H1 (cell line): Measurements from ENCODE around the gene HK1. TPM values are rescaled to one million over a fixed set of nuclear protein-coding genes. Genes with fewer than 3 reads are reported as not detected.

ENCODE experiments used
- CTCF ChIA-PET: fragments of 300-600 bp; sonication (Branson Sonifier 250); formaldehyde crosslinking; loops from one replicate; lab custom pipeline; 2021; ENCODE audit not compliant: partially characterized antibody; lab: Charles Lee
- POLR2A ChIA-PET: fragments of 300-600 bp; sonication (Branson Sonifier 250); formaldehyde crosslinking; loops from one replicate; lab custom pipeline; 2021; ENCODE audit warnings: inconsistent platforms; ENCODE audit not compliant: partially characterized antibody; lab: Charles Lee
- DNase-seq, 2 experiments: peaks; one replicate each; pipeline versions ENCODE4 v3.0.0 to v3.0.0-alpha.2; 2010 to 2022; ENCODE audit warnings: low spot score in 2 of 2, low read depth in 1 of 2, mixed read lengths in 1 of 2
- FAIRE-seq: peaks from 2 replicates; lab custom pipeline; 2011; peaks lifted over from hg19 to GRCh38; lab: Jason Lieb, UNC
- H2AFZ ChIP-seq: 2 replicates; pipeline ENCODE4 v1.8.1; 2012; ENCODE audit warnings: low read length, inconsistent platforms
- H2AK5ac ChIP-seq: 2 replicates; pipeline ENCODE4 v1.6.1; 2013; ENCODE audit warnings: low read depth, low read length
- H2BK120ac ChIP-seq: replicated peaks from 2 replicates; pipeline ENCODE3; 2013; ENCODE audit warnings: low read depth, low read length, inconsistent platforms
- H2BK12ac ChIP-seq: 2 replicates; pipeline ENCODE4 v1.6.1; 2013; ENCODE audit warnings: low read depth, low read length
- H2BK15ac ChIP-seq: 2 replicates; pipeline ENCODE4 v1.6.1; 2013; ENCODE audit warnings: low read length
- H2BK20ac ChIP-seq: 2 replicates; pipeline ENCODE4 v1.6.1; 2013; ENCODE audit warnings: low read length
- H2BK5ac ChIP-seq: 2 replicates; pipeline ENCODE4 v1.6.1; 2013; ENCODE audit warnings: low read depth, low read length
- H3K14ac ChIP-seq: 2 replicates; pipeline ENCODE4 v1.6.1; 2013; ENCODE audit warnings: inconsistent platforms; ENCODE audit not compliant: insufficient read length
- H3K18ac ChIP-seq: 2 replicates; pipeline ENCODE4 v1.6.1; 2013; ENCODE audit warnings: low read length; ENCODE audit errors: extremely low read depth
- H3K23ac ChIP-seq: 2 replicates; pipeline ENCODE4 v1.6.1; 2013; ENCODE audit warnings: inconsistent platforms; ENCODE audit not compliant: insufficient read length
- H3K23me2 ChIP-seq: 2 replicates; pipeline ENCODE4 v1.6.1; 2013; ENCODE audit warnings: low read depth, low read length
- H3K27ac ChIP-seq: 2 replicates; pipeline ENCODE4 v1.6.1; 2011; ENCODE audit warnings: low read depth, low read length, inconsistent platforms
- H3K27me3 ChIP-seq, 4 experiments: replicated peaks in 1 of 4; 1 replicate in 1 of 4; 2 replicates in 3 of 4; pipeline versions ENCODE4 v1.6.1 to v1.8.1; 2011 to 2013; ENCODE audit warnings: low read length in 3 of 4, mild to moderate bottlenecking in 3 of 4, inconsistent platforms in 2 of 4, mixed read lengths in 2 of 4, moderate library complexity in 1 of 4; ENCODE audit not compliant: control insufficient read depth in 3 of 4, insufficient read depth in 3 of 4; ENCODE audit errors: extremely low read depth in 1 of 4
- H3K36me3 ChIP-seq, 4 experiments: 2 replicates each; pipeline versions ENCODE4 v1.6.1 to v1.8.1; 2011 to 2013; ENCODE audit warnings: mild to moderate bottlenecking in 4 of 4, low read length in 3 of 4, moderate library complexity in 2 of 4, control low read depth in 1 of 4, inconsistent platforms in 1 of 4; ENCODE audit not compliant: insufficient read depth in 4 of 4, control insufficient read depth in 2 of 4
- H3K4ac ChIP-seq: replicated peaks from 2 replicates; pipeline ENCODE3; 2013; ENCODE audit warnings: low read length, low read depth, mixed read lengths, inconsistent platforms; ENCODE audit not compliant: insufficient read length
- H3K4me1 ChIP-seq, 4 experiments: replicated peaks in 1 of 4; 1 replicate in 1 of 4; 2 replicates in 3 of 4; pipeline versions ENCODE4 v1.6.1 to v1.8.1; 2011 to 2013; ENCODE audit warnings: low read length in 3 of 4, inconsistent platforms in 2 of 4, mixed read lengths in 1 of 4; ENCODE audit not compliant: insufficient read depth in 4 of 4, control insufficient read depth in 3 of 4
- H3K4me2 ChIP-seq, 2 experiments: 2 replicates each; pipeline versions ENCODE4 v1.6.1 to v1.8.1; 2011 to 2013; ENCODE audit warnings: low read depth in 2 of 2, low read length in 2 of 2, control low read depth in 1 of 2, inconsistent platforms in 1 of 2, mild to moderate bottlenecking in 1 of 2; ENCODE audit not compliant: insufficient read depth in 1 of 2
- H3K4me3 ChIP-seq, 4 experiments: fragments of 200-600, 300-600 bp in 1 of 4; sonication (generic), shearing (Covaris generic), sonication (Bioruptor Twin) in 1 of 4; 2 replicates each; pipeline versions ENCODE4 v1.5.1 to v1.8.1; 2011 to 2016; ENCODE audit warnings: low read length in 4 of 4, low read depth in 3 of 4, control low read depth in 2 of 4, inconsistent platforms in 2 of 4, mild to moderate bottlenecking in 2 of 4, mixed read lengths in 1 of 4, moderate library complexity in 1 of 4; ENCODE audit not compliant: insufficient read depth in 2 of 4; ENCODE audit errors: extremely low read depth in 1 of 4
- H3K56ac ChIP-seq: replicated peaks from 2 replicates; pipeline ENCODE3; 2013; ENCODE audit warnings: low read depth, mild to moderate bottlenecking, mixed read lengths, low read length, inconsistent platforms; ENCODE audit not compliant: insufficient read length
- H3K79me1 ChIP-seq: 2 replicates; pipeline ENCODE4 v1.6.1; 2013; ENCODE audit warnings: low read depth, low read length, control low read depth
- H3K79me2 ChIP-seq, 2 experiments: 2 replicates each; pipeline versions ENCODE4 v1.6.1 to v1.8.1; 2012 to 2013; ENCODE audit warnings: low read length in 2 of 2, mild to moderate bottlenecking in 2 of 2, inconsistent platforms in 1 of 2; ENCODE audit not compliant: insufficient read depth in 2 of 2, control insufficient read depth in 1 of 2
- H3K9ac ChIP-seq, 4 experiments: replicated peaks in 1 of 4; 1 replicate in 1 of 4; 2 replicates in 3 of 4; pipeline versions ENCODE4 v1.6.1 to v1.8.1; 2011 to 2013; ENCODE audit warnings: low read depth in 3 of 4, low read length in 3 of 4, control low read depth in 2 of 4, mild to moderate bottlenecking in 2 of 4, moderate library complexity in 2 of 4, inconsistent platforms in 1 of 4; ENCODE audit errors: extremely low read depth in 1 of 4
- H3K9me3 ChIP-seq, 2 experiments: 2 replicates each; pipeline versions ENCODE4 v1.6.1 to v1.8.1; 2012 to 2013; ENCODE audit warnings: mild to moderate bottlenecking in 2 of 2, moderate library complexity in 2 of 2, control low read depth in 1 of 2, inconsistent platforms in 1 of 2, low read depth in 1 of 2, low read length in 1 of 2, mixed read lengths in 1 of 2; ENCODE audit not compliant: insufficient read depth in 2 of 2
- H4K20me1 ChIP-seq, 2 experiments: replicated peaks in 1 of 2; 2 replicates each; pipeline versions ENCODE3 to v1.8.1; 2011 to 2013; ENCODE audit warnings: inconsistent platforms in 2 of 2, low read length in 2 of 2, mild to moderate bottlenecking in 1 of 2; ENCODE audit not compliant: insufficient read depth in 2 of 2, control insufficient read depth in 1 of 2
- H4K5ac ChIP-seq: 2 replicates; pipeline ENCODE4 v1.6.1; 2013; ENCODE audit warnings: low read length, low read depth, mixed read lengths, inconsistent platforms; ENCODE audit not compliant: insufficient read length
- H4K8ac ChIP-seq: 2 replicates; pipeline ENCODE4 v1.8.0; 2013; ENCODE audit warnings: mild to moderate bottlenecking, moderate library complexity, low read length, inconsistent platforms; ENCODE audit not compliant: insufficient read depth; ENCODE audit errors: extremely low read depth
- H4K91ac ChIP-seq: replicated peaks from 2 replicates; pipeline ENCODE3; 2013; ENCODE audit warnings: low read length, mixed read lengths, inconsistent platforms; ENCODE audit not compliant: insufficient read length
- ATF3 ChIP-seq: IDR thresholded peaks from 2 replicates; pipeline ENCODE4 v1.6.1; 2011; ENCODE audit warnings: low read depth, mild to moderate bottlenecking, low read length; ENCODE audit not compliant: insufficient read depth
- BCL11A ChIP-seq, 2 experiments: IDR thresholded peaks; one replicate each; pipeline ENCODE4 v1.6.1; 2011; ENCODE audit warnings: low read depth in 2 of 2, low read length in 2 of 2, mild to moderate bottlenecking in 2 of 2
- CEBPB ChIP-seq: IDR thresholded peaks from 2 replicates; pipeline ENCODE4 v1.6.1; 2012; ENCODE audit warnings: low read depth, low read length
- CHD1 ChIP-seq: IDR thresholded peaks from 2 replicates; pipeline ENCODE4 v1.6.1; 2012; ENCODE audit warnings: low read depth, low read length, improper control_type of control experiment
- E2F6 ChIP-seq: IDR thresholded peaks from 2 replicates; pipeline ENCODE4 v1.6.1; 2012; ENCODE audit warnings: inconsistent platforms
- GTF2F1 ChIP-seq: IDR thresholded peaks from 2 replicates; pipeline ENCODE4 v1.6.1; 2012; ENCODE audit warnings: low read depth, low read length, improper control_type of control experiment, borderline replicate concordance
- KDM5A ChIP-seq: fragments of 200-600 bp; IDR thresholded peaks from 2 replicates; pipeline ENCODE4 v1.7.1; 2012; ENCODE audit warnings: mild to moderate bottlenecking, low read length, inconsistent platforms, mixed read lengths
- POLR2A ChIP-seq, 2 experiments: IDR thresholded peaks; 1 replicate in 1 of 2; 2 replicates in 1 of 2; pipeline ENCODE4 v1.6.1; 2011; ENCODE audit warnings: low read depth in 2 of 2, low read length in 2 of 2, mild to moderate bottlenecking in 2 of 2; ENCODE audit errors: control extremely low read depth in 1 of 2
- RXRA ChIP-seq: IDR thresholded peaks from 2 replicates; pipeline ENCODE4 v1.6.1; 2011; ENCODE audit warnings: low read depth, mild to moderate bottlenecking, low read length, moderate library complexity; ENCODE audit not compliant: insufficient read depth
- SP1 ChIP-seq: IDR thresholded peaks from 2 replicates; pipeline ENCODE4 v1.6.1; 2011; ENCODE audit warnings: low read depth, low read length
- WGBS, 2 experiments: shearing (Covaris generic) in 1 of 2; methylation state at CpG; one replicate each; pipeline versions ENCODE4 v1.1.6 to v1.1.7; 2013 to 2015; ENCODE audit warnings: low lambda C conversion rate in 2 of 2, mixed read lengths in 2 of 2, inconsistent platforms in 1 of 2, low coverage in 1 of 2, missing lambda C conversion rate in 1 of 2; ENCODE audit not compliant: insufficient replicate concordance in 2 of 2, insufficient coverage in 1 of 2, insufficient read length in 1 of 2; ENCODE audit errors: extremely low coverage in 1 of 2, missing lambda C conversion rate in 1 of 2; 5-methylcytosine and 5-hydroxymethylcytosine counted together
- polyA plus RNA-seq, 7 experiments: library from polyadenylated mRNA; depleted of rRNA in 3 of 7; stranded (reverse) in 5 of 7; unstranded in 2 of 7; fragments of >200 nt in 5 of 7; fragments of 200-250 nt in 2 of 7; gene quantifications; 1 replicate in 5 of 7; 2 replicates in 1 of 7; 4 replicates in 1 of 7; pipeline versions ENCODE4 v1.2.1 to v1.2.3, GENCODE V29; 2011 to 2013; ENCODE audit warnings: missing spikeins in 2 of 7, mixed read lengths in 2 of 7
- total RNA-seq: library from RNA; stranded (reverse); fragmentation: NEBNext Ultra II Directional; extraction: Animal tissue kit (Norgen Biotek cat#: 25700); gene quantifications from 2 replicates; pipeline ENCODE4 v1.2.1, GENCODE V29; 2021

The HK1 gene
- total and polyA plus RNA-seq, 2 of the 8 experiments (the other 6 are each of a cell fraction or from before 2014, with no cell fraction given) = 55.8 to 247 TPM

GRCh38 chr10:69338547-69339450 lies 60.5 kb downstream of the HK1 start:
- H2AK5ac ChIP-seq = peak overlapping the region; percentile 99
- ChIA-PET CTCF (interaction anchor here (0.7 to 2.8 kb wide), 10 partner anchors 9 to 78 kb away, joined by 3 to 9 read pairs (median 4); no protein-coding TSS in a partner anchor), POLR2A (interaction anchor here (0.6 to 1.8 kb wide), 7 partner anchors 9 to 21 kb away, joined by 3 to 6 read pairs (median 3); no protein-coding TSS in a partner anchor)
- no peak overlapping the region for H3K4ac ChIP-seq
- peak overlapping the region; percentile 23; the same call in 1 of the 2 replicates for H2BK20ac ChIP-seq
- peaks cover 29 to 95% of the 10 kb centered on the region in 2 experiments for H3K79me2 ChIP-seq
- H2BK12ac ChIP-seq = peak overlapping the region; percentile 84
- no peak overlapping the region for H2AFZ ChIP-seq
- peaks cover 34% of the 10 kb centered on the region; the same call in 1 of the 2 replicates for H3K79me1 ChIP-seq
- peak overlapping the region; percentile 74; the same call in 1 of the 2 replicates for H2BK15ac ChIP-seq
- no peak overlapping the region for H3K4me3 ChIP-seq
- peak overlapping the region; percentile 95 for H2BK5ac ChIP-seq
- peaks cover 0 to 4% (median 0%) of the 10 kb centered on the region in 4 experiments; a peak in 3 of 8 replicates for H3K36me3 ChIP-seq
- no peak overlapping the region for H4K8ac ChIP-seq
- H3K14ac ChIP-seq = no peak overlapping the region
- H3K4me1 ChIP-seq = peaks cover 13 to 33% (median 25%) of the 10 kb centered on the region in 4 experiments
- peaks cover 3% of the 10 kb centered on the region; the same call in 1 of the 2 replicates for H3K23me2 ChIP-seq
- no peak overlapping the region for H3K56ac ChIP-seq
- FAIRE-seq (no peak), DNase-seq (no peak)
- no peaks in the 10 kb centered on the region; a peak in 1 of 4 replicates for H3K9me3 ChIP-seq
- H3K27ac ChIP-seq = peak overlapping the region; percentile 61; the same call in 1 of the 2 replicates
- peak overlapping the region; percentile 90 for H4K91ac ChIP-seq
- no peaks in the 10 kb centered on the region for H3K27me3 ChIP-seq
- no peak overlapping the region; a peak in 1 of 4 replicates for H3K4me2 ChIP-seq
- no peaks in the 10 kb centered on the region for H4K20me1 ChIP-seq
- H3K9ac ChIP-seq = peak overlapping the region in 1 of 4 experiments; percentile 13; a peak in 1 of 7 replicates
- peak overlapping the region; percentile 35 for H4K5ac ChIP-seq
- H3K23ac ChIP-seq = no peak overlapping the region
- WGBS, 2 experiments = 82% methylated on average over 9 of the region's 9 CpGs; no CpG with 5 or more reads in 1 of the 2 experiments
- H2BK120ac ChIP-seq = peak overlapping the region; percentile 56
- peak overlapping the region; percentile 98 for H3K18ac ChIP-seq
- TF ChIP-seq E2F6 (no peak), POLR2A (IDR thresholded peaks at IDR 0.05; ENCODE audit: control extremely low read depth in 1 of 2, low read depth in 2 of 2, low read length in 2 of 2) (no peak), BCL11A (IDR thresholded peaks at IDR 0.05; ENCODE audit: low read depth in 2 of 2, low read length in 2 of 2) (no peak), RXRA (no peak), CEBPB (no peak), KDM5A (no peak), CHD1 (no peak), GTF2F1 (no peak), ATF3 (no peak), SP1 (no peak)
